ENCODE measurements around the gene UGT1A10.

GRCh38 chr2:233769260-233769659 is 133.0 kb downstream of the UGT1A10 start:
- no peak for TF ChIP-seq NFIC (IDR thresholded peaks at IDR 0.05)
- TF ChIP-seq TAF1 (IDR thresholded peaks at IDR 0.05; ENCODE audit: low read depth), result no peak
- TF ChIP-seq CREB1 (IDR thresholded peaks at IDR 0.05; ENCODE audit: low read depth), result no peak
- TF ChIP-seq EP300 (IDR thresholded peaks at IDR 0.05; ENCODE audit: borderline replicate concordance), result no peak
- TF ChIP-seq CEBPB (IDR thresholded peaks at IDR 0.05), result no peak
- TF ChIP-seq TEAD4 (IDR thresholded peaks at IDR 0.05), result no peak
- TF ChIP-seq RAD21 (IDR thresholded peaks at IDR 0.05; ENCODE audit: low read depth), result no peak
- TF ChIP-seq EGR1 (IDR thresholded peaks at IDR 0.05), result no peak
- TF ChIP-seq, protein P1, sequence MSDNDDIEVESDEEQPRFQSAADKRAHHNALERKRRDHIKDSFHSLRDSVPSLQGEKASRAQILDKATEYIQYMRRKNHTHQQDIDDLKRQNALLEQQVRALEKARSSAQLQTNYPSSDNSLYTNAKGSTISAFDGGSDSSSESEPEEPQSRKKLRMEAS (IDR thresholded peaks at IDR 0.05), result no peak

Data from Ishikawa (cell line).